Measurements from ENCODE around the gene AMDHD1.
A peak's percentile ranks its signal among the peaks of the same experiment; 100 is the strongest.

AMDHD1 gene

DNA sequence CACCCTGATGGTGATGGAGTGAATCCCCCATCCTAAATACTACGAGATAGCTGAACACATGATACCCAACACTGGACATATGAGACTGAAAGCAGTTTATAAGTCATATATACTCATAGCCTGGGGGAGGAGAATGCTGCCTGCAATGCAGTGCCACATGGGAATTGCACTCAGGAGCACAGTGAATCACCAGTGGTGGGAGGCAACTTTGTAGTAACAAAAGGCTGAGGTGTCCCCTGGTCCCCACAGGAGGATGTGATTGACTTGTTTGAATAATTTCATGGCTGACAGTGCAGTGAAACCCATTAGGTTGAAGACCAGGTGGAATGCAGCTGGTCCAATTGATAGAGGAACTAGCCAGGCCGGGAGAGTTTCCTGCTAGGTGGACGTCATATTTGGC is 20.9 kb upstream of the AMDHD1 start:
- TF ChIP-seq, protein P1, sequence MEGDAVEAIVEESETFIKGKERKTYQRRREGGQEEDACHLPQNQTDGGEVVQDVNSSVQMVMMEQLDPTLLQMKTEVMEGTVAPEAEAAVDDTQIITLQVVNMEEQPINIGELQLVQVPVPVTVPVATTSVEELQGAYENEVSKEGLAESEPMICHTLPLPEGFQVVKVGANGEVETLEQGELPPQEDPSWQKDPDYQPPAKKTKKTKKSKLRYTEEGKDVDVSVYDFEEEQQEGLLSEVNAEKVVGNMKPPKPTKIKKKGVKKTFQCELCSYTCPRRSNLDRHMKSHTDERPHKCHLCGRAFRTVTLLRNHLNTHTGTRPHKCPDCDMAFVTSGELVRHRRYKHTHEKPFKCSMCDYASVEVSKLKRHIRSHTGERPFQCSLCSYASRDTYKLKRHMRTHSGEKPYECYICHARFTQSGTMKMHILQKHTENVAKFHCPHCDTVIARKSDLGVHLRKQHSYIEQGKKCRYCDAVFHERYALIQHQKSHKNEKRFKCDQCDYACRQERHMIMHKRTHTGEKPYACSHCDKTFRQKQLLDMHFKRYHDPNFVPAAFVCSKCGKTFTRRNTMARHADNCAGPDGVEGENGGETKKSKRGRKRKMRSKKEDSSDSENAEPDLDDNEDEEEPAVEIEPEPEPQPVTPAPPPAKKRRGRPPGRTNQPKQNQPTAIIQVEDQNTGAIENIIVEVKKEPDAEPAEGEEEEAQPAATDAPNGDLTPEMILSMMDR (IDR thresholded peaks at IDR 0.05; ENCODE audit: borderline replicate concordance, insufficient read depth, low read depth, low read length), result no peak
- H3K4me3 ChIP-seq (ENCODE audit: low read depth, low read length), result no peak overlapping the region

DNA sequence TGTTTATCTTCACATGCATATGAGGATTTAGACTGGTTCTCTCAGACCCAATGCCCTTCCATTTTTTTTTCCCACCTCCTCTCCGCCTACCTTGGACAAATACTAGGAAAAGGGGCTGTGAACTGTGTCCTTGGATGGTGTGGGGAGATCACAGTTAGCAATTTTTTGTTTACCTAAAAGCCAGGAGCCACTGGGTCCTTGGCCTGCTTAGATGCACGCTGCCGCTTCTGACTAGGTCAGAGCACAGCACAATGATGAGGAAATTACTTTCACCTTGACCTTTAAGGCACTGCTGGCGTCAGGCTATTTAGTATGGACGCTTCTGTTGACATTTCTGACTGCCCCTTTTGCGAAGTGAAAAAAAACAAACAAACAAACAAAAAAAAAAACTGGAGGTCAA is 2.6 kb upstream of the AMDHD1 start:
- TF ChIP-seq, protein P1 (IDR thresholded peaks at IDR 0.05; ENCODE audit: borderline replicate concordance, insufficient read depth, low read depth, low read length), result no peak
- H3K4me3 ChIP-seq (ENCODE audit: low read depth, low read length), result no peak overlapping the region

DNA sequence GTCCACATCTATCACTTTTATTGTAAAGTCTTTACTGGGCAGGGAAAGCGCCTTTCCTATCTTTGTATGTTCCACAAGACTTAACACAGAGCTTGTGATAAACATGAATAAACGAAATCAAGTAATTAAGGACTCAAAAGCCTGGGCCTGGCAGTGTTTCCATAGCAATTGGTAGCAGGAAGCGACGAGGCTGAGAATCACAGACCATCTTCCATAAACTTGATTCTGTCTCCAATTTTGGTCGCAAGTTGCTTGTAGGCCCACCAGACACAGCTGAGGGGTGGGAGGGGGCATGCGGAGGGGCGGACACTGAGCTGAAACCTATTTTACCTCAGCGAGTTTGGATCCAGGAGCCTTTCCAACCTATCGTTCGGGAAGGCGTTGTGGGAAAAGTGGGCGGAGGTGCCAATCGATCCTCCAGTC is 1.0 kb upstream of the AMDHD1 start:
- TF ChIP-seq, protein P1 (IDR thresholded peaks at IDR 0.05; ENCODE audit: borderline replicate concordance, insufficient read depth, low read depth, low read length), result no peak
- H3K4me3 ChIP-seq (ENCODE audit: low read depth, low read length), result peak overlapping the region; percentile 66

DNA sequence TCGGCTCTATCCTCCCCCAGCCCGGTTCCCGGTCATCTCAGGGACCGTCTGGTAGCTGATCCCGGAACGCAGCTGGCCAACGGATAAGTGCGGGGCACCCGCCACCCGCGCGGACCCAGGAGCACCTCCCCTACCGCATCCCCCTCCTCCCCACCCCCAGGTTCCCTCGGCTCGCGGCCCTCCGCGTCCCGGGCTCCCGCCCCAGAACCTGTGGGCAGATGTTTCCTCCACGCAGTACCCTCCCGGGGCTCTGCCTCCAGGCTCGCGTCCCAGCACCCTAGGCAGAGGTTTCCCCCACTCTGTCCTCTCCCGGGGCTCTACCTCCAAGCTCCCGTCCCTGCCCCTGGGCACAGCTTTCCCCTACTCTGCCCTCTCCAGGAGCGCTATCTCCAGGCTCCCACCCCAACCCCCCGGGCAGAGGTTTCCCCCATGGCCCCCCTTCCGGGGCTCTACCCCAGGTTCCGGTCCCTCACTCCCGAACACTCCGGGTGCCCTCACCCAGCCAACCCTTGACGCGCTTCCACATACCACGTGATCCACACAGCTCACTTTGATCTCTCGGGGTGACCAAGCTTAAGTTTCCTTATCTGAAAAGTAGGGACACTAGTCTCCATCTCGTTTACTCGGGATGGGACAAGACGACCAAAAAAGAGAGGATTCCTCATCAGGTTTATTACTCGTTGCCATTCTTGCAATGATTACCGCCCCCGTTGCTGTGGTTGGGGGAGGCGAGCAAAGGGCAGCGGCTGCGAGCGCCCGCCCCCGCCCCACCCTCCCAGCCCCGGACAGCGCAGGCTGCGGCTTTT is 404 bp upstream of the AMDHD1 start, which contains the start of gene CCDC38:
Gene CCDC38, minus strand, starts transcription at position 91 of the 806 bp plus-strand sequence. CDS start 6,105 bp downstream, outside the sequence.
- H3K4me3 ChIP-seq (ENCODE audit: low read depth, low read length), result peak within 1 kb of the TSS; percentile 66
- TF ChIP-seq, protein P1 (IDR thresholded peaks at IDR 0.05; ENCODE audit: borderline replicate concordance, insufficient read depth, low read depth, low read length), result no peak

DNA sequence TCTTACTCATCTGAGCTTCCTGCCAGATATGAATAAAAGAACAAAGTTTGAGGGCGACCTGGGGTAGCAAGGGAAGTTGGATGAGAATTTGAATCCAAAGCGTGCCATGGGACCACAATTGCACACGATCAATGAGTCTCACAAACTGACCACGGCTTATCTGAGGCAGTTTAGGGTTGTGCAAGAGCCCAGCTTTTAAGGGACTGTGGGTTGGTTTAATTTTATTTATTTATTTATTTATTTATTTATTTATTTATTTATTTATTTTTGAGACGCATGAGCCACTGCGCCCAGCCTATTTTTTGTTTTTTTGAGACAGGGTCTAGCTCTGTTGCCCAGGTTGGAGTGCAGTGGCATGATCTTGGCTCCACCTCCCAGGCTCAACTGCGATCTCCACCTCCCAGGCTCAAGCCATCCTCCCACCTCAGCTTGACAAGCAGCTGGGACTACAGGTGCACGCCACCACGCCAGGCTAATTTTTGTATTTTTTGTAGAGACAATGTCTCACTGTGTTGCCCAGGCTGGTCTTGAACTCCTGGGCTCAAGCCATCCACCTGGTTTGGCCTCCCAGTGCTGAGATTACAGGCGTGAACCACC is 1.1 kb downstream of the AMDHD1 start:
- no peak overlapping the region for H3K4me3 ChIP-seq (ENCODE audit: low read depth, low read length)
- TF ChIP-seq, protein P1 (IDR thresholded peaks at IDR 0.05; ENCODE audit: borderline replicate concordance, insufficient read depth, low read depth, low read length), result no peak

DNA sequence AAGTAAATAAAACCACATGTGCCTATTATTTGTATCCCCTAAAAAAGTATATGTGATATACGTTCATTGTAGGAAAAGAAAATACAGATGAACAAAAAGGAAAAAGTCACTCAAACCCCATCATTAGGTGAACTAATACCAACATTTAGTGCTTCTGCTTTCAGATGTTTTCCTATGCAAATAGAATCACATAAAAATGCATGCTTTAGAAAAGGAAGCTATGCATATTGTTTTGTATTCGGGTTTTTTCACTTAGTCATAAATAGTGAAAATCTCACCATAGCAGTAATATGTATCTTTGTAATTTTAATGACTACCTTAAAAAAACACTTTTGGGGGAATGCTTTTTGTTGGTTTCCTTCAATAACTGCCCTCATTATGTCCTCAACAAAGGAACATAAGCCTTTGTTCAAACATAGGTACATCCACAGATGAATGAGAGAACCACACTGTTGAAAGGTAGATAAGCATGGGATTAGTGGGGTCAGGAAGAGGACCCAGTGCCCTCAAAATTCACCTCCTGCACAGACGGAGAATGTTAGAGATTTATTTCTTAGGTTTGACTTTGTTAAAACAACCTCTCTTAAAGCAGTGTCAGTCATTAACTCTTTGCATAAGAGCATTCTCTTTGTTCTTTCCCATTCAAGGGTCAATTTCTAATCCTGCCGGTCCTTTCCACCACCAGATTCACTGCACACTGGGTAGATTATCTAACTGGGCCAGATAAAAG is 6.5 kb downstream of the AMDHD1 start:
- TF ChIP-seq, protein P1 (IDR thresholded peaks at IDR 0.05; ENCODE audit: borderline replicate concordance, insufficient read depth, low read depth, low read length), result no peak
- H3K4me3 ChIP-seq (ENCODE audit: low read depth, low read length), result no peak overlapping the region

Measured in GM12875 (cell line).